A549 (cell line): ENCODE data around the gene PHYH. TPM values are rescaled to one million over a fixed set of nuclear protein-coding genes. Genes with fewer than 3 reads are reported as not detected.
A peak's percentile ranks its signal among the peaks of the same experiment; 100 is the strongest.

Source experiments
- ATAC-seq, 2 experiments: fragments of 200-7000 bp in 1 of 2; fragments of >200 bp in 1 of 2; cut with Nextera tagmentation in 1 of 2; cut with Tn5 transposase in 1 of 2; 3 replicates each; pipeline versions ENCODE4 v1.8.0 to v1.9.1; 2018 to 2020; ENCODE audit warnings: mild to moderate bottlenecking in 1 of 2, moderate library complexity in 1 of 2
- CTCF ChIA-PET: fragments of 300-600 bp; sonication (Branson Sonifier 250); formaldehyde crosslinking; extraction: SDS; loops from one replicate; lab custom pipeline; 2021; ENCODE audit warnings: antibody characterized with exemption, inconsistent platforms; lab: Yijun Ruan, JAX
- POLR2A ChIA-PET: fragments of 350-600 bp; formaldehyde crosslinking; extraction: SDS; loops from one replicate; lab custom pipeline; 2021; ENCODE audit warnings: antibody characterized with exemption, inconsistent platforms; lab: Yijun Ruan, JAX
- DNase-seq, 2 experiments: peaks; one replicate each; pipeline versions ENCODE4 v3.0.0 to v3.0.0-alpha.2; 2011 to 2016; ENCODE audit warnings: low read depth in 1 of 2, low spot score in 1 of 2
- FAIRE-seq: peaks from 2 replicates; lab custom pipeline; 2011; peaks lifted over from hg19 to GRCh38; lab: Jason Lieb, UNC
- H3K27ac ChIP-seq, 2 experiments: fragments of >200 bp; sonication (Bioruptor Twin); formaldehyde crosslinking; 3 replicates each; pipeline ENCODE4 v1.5.1; 2016 to 2017
- H3K4me1 ChIP-seq: fragments of >200 bp; sonication (Bioruptor Twin); formaldehyde crosslinking; 3 replicates; pipeline ENCODE4 v1.6.1; 2016
- H3K4me2 ChIP-seq: fragments of >200 bp; sonication (Bioruptor Twin); formaldehyde crosslinking; 3 replicates; pipeline ENCODE4 v1.6.1; 2016
- H3K4me3 ChIP-seq: fragments of >200 bp; sonication (Bioruptor Twin); formaldehyde crosslinking; 3 replicates; pipeline ENCODE4 v1.5.1; 2016
- H3K9me3 ChIP-seq: fragments of >200 bp; sonication (Bioruptor Twin); formaldehyde crosslinking; 3 replicates; pipeline ENCODE4 v1.6.1; 2016
- BCL3 ChIP-seq: fragments of >200 bp; sonication (Bioruptor Twin); formaldehyde crosslinking; IDR thresholded peaks from 3 replicates; pipeline ENCODE4 v1.6.1; 2016
- CEBPB ChIP-seq, 2 experiments: fragments of >200 bp in 1 of 2; sonication (Bioruptor Twin) in 1 of 2; formaldehyde crosslinking in 1 of 2; IDR thresholded peaks; 2 replicates each; pipeline ENCODE4 v1.6.1; 2012 to 2016
- CHD4 ChIP-seq: fragments of 200-600 bp; sonication (generic); IDR thresholded peaks from 2 replicates; pipeline ENCODE4 v1.6.1; 2016; ENCODE audit warnings: antibody characterized with exemption, mild to moderate bottlenecking, borderline replicate concordance
- CTCF ChIP-seq: fragments of >200 bp; sonication (Bioruptor Twin); formaldehyde crosslinking; IDR thresholded peaks from 3 replicates; pipeline ENCODE4 v1.5.1; 2016
- E2F6 ChIP-seq: IDR thresholded peaks from 2 replicates; pipeline ENCODE4 v1.6.1; 2012; ENCODE audit warnings: low read depth, borderline replicate concordance
- EHF ChIP-seq: fragments of 250-450 bp; sonication (Bioruptor Pico); IDR thresholded peaks from 2 replicates; pipeline ENCODE4 v1.5.0; 2020; ENCODE audit warnings: mild to moderate bottlenecking
- ELK1 ChIP-seq: fragments of 150-350 bp; IDR thresholded peaks from 2 replicates; pipeline ENCODE4 v1.6.1; 2014; ENCODE audit warnings: low read depth, mild to moderate bottlenecking, low read length
- GATA3 ChIP-seq: IDR thresholded peaks from 2 replicates; pipeline ENCODE4 v1.6.1; 2012; ENCODE audit warnings: borderline replicate concordance
- HDAC2 ChIP-seq: fragments of 200-600 bp; sonication (generic); IDR thresholded peaks from 2 replicates; pipeline ENCODE4 v1.6.1; 2016
- JUN ChIP-seq, 2 experiments: fragments of >200 bp; sonication (Bioruptor Twin); formaldehyde crosslinking; IDR thresholded peaks; 2 replicates in 1 of 2; 3 replicates in 1 of 2; pipeline ENCODE4 v1.6.1; 2016 to 2017
- KDM1A ChIP-seq: fragments of 200-600 bp; sonication (generic); IDR thresholded peaks from 2 replicates; pipeline ENCODE4 v1.6.1; 2016; ENCODE audit warnings: low read depth, mild to moderate bottlenecking
- MAX ChIP-seq: IDR thresholded peaks from 2 replicates; pipeline ENCODE4 v1.6.1; 2012
- NPAS2 ChIP-seq: fragments of 250-450 bp; sonication (Bioruptor Pico); IDR thresholded peaks from 2 replicates; pipeline ENCODE4 v1.8.0; 2022; ENCODE audit warnings: mild to moderate bottlenecking, moderate library complexity, borderline replicate concordance
- PBX3 ChIP-seq: IDR thresholded peaks from 2 replicates; pipeline ENCODE4 v1.6.1; 2012
- PHF8 ChIP-seq: fragments of 200-600 bp; sonication (generic); IDR thresholded peaks from 2 replicates; pipeline ENCODE4 v1.6.1; 2016; ENCODE audit warnings: low read depth, mild to moderate bottlenecking, antibody characterized with exemption, moderate library complexity, borderline replicate concordance
- POLR2A ChIP-seq: IDR thresholded peaks from 2 replicates; pipeline ENCODE4 v1.6.1; 2012; ENCODE audit warnings: mild to moderate bottlenecking, low read length
- WGBS: methylation state at CpG from one replicate; pipeline ENCODE4 v1.1.6; 2017; ENCODE audit errors: missing lambda C conversion rate; 5-methylcytosine and 5-hydroxymethylcytosine counted together
- polyA plus RNA-seq, 4 experiments: library from polyadenylated mRNA; depleted of rRNA in 3 of 4; stranded (reverse); fragments of >200 nt; fragmentation: RNase III in 1 of 4; extraction: RNeasy Plus Mini Kit Qiagen cat#74134 plus additional on column Dnase treatment in 1 of 4; gene quantifications; 2 replicates in 3 of 4; 3 replicates in 1 of 4; pipeline ENCODE4 v1.2.3, GENCODE V29; 2011 to 2017

The PHYH gene
- polyA plus RNA-seq, 2 of the 4 experiments (the other 2 are of a cell fraction) = 25.6 to 26.3 TPM

GRCh38 chr10:13348216-13349017, 48.6 kb upstream of the PHYH start, which contains the start of gene SEPHS1:
SEPHS1 (minus strand) TSS chr10:13348293; CDS start chr10:13344950, 3,343 bp downstream.
- FAIRE-seq (no peak), DNase-seq (peak; percentile 82 to 90), ATAC-seq (peak; percentile 80 to 90)
- peak within 1 kb of the TSS; percentile 98 for H3K4me2 ChIP-seq
- WGBS = under 1% methylated on average over 39 of the region's 65 CpGs
- peak within 1 kb of the TSS; percentile 89 for H3K4me3 ChIP-seq
- peaks cover 12% of the 10 kb centered on the region for H3K4me1 ChIP-seq
- TF ChIP-seq MAX (peak; percentile 60), KDM1A (no peak), GATA3 (no peak), BCL3 (peak; percentile 70; the same call in 1 of the 3 replicates), E2F6 (peak; percentile 49), PBX3 (peak; percentile 32; the same call in 1 of the 2 replicates), POLR2A (peak; percentile 65), EHF (no peak), HDAC2 (peak; percentile 57; the same call in 1 of the 2 replicates), CEBPB (IDR thresholded peaks at IDR 0.05) (0 out of 4 replicates have a peak, but pooled peaks of 1 of the 2 experiments have one; percentile 54), CHD4 (no peak), PHF8 (peak; percentile 54), JUN (IDR thresholded peaks at IDR 0.05) (peak; percentile 74 to 86), CTCF (peak; percentile 25; the same call in 2 of the 3 replicates)
- TF ChIP-seq, all 56 proteins: peak for 10
- ChIA-PET CTCF (interaction anchor here (0.8 to 1.2 kb wide), 3 partner anchors 10 to 136 kb away, joined by 3 read pairs; no protein-coding TSS in a partner anchor), POLR2A (interaction anchor here (0.6 to 1.1 kb wide), 5 partner anchors 13 to 238 kb away, joined by 3 to 8 read pairs (median 5); partner anchors contain the start of genes PHYH and PRPF18)
- H3K27ac ChIP-seq = peak within 1 kb of the TSS; percentile 98 to 100
- H3K9me3 ChIP-seq = no peaks in the 10 kb centered on the region

GRCh38 chr10:13347500-13348156, 47.8 kb upstream of the PHYH start:
- FAIRE-seq = no peak
- DNase-seq = peak; percentile 69 to 87
- H3K27ac ChIP-seq = peak overlapping the region; percentile 98 to 100
- TF ChIP-seq JUN (IDR thresholded peaks at IDR 0.05) = peak in 1 of 2 experiments; percentile 63; a peak in 2 of 5 replicates
- TF ChIP-seq POLR2A = 0 out of 2 replicates have a peak, but pooled peaks have one; percentile 11
- TF ChIP-seq NPAS2 (CRISPR knock-in tag) = no peak
- TF ChIP-seq BCL3 = peak; percentile 69; the same call in 1 of the 3 replicates
- TF ChIP-seq ELK1 = no peak
- no peaks in the 10 kb centered on the region for H3K9me3 ChIP-seq
- peak; percentile 58 to 72 for ATAC-seq
- ChIA-PET CTCF (no interaction called here), POLR2A (no interaction called here)
- peak overlapping the region; percentile 98 for H3K4me2 ChIP-seq
- peaks cover 12% of the 10 kb centered on the region for H3K4me1 ChIP-seq
- peak overlapping the region; percentile 89 for H3K4me3 ChIP-seq
- no CpG with 5 or more reads among the region's 109 CpGs for WGBS
